Left hindlimb (tissue), 1 donor: ENCODE data around the gene TRABD2B.

ENCODE experiments used
- DNase-seq: peaks from one replicate; pipeline ENCODE4 v3.0.0-alpha.2; 2018

Gene TRABD2B

DNA sequence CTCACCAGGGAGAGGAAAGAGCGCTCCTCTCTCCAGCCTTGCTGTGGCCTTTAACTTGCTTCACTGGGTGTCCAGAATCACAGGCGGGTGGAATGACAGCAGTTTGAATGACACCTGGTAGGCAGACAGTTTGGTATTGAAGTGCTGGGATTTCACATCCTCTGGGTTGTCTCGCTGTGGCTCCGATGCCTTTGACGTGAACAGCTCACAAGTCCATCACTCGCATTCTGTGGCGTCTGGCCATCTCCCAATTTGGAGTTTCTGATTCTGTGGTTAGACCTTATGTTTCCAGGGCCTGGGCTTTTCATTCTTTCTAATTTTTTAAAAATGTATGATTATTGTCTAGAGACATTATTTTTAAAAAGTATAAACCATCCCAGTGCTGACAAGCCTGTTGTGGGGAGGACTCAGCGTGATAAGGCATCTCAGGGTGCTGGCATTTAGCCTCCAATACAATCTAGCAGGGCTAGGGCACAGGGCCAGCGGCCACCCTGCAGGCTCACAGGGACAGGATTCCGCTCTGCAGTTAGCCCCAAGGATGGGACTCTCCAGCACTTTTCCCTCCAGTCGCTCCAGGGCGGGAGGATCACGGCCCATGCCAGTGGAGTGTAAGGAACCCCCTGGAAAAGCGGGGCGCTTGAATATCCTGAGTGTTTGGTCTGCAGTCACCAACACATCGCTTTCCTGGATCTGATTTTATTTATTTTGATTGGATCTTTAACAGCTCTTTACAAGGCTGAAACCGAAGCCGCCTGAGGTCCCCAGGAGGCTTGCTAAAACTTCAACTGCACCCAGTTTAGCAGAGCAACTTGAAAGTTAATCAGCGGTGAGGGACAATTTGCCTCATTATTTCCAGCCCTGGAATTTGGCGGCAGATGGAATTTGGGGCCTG is 178.3 kb downstream of the TRABD2B start:
- DNase-seq = peak; percentile 32

DNA sequence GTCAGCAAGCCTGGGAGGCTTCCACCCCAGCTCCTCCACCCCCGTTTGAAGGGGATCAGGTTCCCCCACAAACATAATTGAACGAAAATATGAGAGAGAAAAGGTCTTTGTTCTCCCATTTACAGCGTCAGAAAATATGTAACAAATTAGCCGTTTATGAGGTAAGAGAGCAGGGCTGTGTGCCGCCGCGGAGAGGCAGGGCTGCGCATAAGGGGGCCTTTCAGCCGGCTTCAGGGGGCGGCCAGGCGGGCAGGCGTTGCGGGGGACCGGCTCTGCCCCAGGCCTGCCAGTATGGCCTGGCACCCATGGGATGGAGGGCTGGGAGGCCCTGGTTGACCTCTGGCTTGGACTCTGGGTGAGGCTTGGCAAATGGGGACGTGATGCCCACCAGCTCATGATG is 179.3 kb downstream of the TRABD2B start:
- DNase-seq = peak; percentile 26

DNA sequence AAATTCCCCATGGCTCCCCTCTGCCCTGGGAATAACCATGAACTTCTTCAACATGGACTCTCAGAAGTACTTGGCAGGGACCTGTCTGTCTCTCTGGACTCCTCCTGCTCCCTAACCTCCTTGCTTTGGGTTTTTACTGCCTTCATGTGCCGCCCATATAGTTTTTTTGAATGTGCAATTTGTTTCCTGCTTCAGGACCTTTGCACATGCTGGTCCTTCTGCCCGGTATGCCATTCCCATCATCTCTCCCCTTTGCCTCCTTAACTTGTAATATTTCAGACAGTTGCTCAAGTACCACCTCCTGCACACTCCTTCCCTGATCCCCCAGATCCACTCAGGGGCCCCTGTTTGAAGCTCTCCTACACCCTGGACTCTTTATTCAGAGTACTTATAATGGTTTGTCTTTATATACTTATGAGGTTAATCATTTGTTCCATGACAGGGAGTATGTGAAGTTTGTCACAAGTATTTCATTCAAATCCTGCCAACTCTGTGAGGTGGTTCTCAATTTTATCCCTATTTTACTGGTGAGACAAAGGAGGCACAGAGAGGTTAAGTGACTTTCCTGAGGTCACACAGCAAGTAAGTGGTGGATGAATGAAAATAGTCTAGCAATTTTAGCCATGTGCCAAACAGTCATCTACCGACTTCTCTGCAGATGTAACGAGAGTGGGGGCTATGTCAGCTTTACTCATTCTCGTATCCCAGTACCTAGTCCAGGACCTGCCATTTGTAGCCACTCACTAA is 180.7 kb downstream of the TRABD2B start:
- DNase-seq = no peak

DNA sequence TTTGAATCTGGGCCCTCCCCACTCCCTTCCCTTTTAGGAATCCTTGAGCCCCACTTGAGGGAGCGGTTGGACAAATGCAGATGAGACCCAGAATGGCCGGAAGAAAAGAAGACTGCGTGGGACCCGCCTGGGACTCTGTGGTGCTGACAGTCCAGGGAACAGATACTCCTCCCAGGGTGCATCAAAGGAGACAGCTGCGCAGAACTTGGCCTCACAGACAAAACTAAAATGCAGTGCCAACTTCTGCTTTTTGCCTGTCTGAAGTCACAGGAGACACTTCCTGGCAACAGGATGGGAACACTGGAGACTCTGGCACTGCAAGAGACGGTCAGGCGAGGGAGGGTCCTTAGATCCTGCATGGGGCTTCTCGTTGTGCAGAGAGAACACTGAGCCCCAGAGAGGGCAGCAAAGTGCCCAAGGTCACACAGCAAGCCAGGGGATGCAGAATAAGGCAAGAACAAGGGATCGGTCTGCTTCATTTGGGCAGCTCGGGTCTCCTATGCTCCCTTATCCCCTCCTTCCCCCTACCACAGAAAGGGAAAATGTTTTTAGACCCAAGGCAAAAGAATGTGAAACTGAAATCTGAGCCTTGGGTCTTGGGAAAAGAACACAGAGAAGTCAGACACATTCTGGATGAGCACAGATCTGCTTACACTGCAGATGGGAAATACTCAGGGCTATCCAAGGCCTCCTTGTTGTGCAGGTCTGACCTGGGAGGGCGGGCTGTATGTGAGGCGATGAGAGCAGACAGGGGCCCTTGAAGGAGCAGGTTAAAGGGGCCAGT is 182.4 kb downstream of the TRABD2B start:
- peak; percentile 64 for DNase-seq

- DNase-seq = no peak
Measured at GRCh38 chr1:47813970-47814369, 183.2 kb downstream of the TRABD2B start.

DNA sequence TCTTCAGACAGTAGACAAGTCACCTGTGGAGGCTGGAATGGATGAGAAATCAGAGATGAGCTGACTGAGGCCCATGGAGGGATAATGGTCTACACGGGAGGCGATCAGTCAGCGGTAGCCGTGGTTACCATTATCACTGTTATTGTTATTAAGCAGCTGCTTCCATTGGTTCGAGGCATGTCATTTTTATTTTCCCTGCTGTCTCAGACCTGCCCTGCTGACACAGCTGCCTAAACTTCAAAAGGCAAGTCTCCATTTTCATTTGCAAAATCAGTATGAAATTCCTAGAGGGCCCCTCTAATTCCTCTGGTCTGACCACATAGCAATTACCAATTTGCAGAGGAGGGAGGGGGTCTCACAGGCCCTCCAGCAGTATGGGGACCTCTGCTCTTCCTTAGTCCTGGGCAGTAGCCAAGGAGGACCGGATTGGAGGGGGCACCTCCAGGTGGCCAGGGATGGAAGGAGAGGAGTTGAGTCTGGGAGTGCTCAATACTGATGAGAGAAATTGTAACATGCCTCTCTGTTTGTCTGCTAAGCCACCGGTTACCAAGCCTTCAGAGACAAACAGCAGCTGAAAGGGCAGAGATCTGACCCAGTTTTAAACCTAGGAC is 184.2 kb downstream of the TRABD2B start:
- peak; percentile 35 for DNase-seq

DNA sequence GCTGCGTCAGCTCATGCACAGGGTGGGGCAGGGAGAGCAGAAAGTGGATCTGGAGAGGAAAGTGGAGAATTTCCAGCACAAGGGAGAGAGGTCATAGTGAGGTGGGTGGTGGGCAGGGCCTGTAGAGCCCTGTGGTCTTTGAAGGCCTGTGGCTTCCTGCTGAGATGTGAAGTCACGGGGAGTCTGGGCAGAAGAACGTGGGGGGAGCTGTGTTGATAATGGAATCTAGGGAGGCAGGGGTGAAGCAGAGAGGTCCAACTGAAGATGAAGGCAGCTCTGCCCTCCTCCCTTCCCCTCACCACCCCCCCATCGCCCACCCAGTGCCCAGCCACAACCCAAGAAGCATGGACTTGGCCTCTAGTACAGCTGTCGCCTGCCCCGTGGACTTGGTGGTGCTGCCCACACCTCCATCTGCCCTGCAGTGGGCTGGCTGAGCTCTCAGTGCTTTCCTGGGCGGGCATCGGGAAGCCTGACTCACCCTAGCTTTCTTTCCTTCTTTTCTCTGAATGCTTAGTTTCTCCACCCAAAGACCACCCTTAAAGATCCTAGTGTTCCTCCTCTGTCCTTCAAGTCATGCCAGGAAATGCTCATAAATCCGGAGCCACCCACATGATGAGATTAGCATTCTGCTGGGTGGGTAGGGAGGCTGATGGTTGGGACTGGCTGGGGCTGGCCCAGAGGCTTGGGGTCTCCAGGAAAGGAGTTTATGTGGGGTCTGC is 186.1 kb downstream of the TRABD2B start:
- DNase-seq = peak; percentile 10

DNA sequence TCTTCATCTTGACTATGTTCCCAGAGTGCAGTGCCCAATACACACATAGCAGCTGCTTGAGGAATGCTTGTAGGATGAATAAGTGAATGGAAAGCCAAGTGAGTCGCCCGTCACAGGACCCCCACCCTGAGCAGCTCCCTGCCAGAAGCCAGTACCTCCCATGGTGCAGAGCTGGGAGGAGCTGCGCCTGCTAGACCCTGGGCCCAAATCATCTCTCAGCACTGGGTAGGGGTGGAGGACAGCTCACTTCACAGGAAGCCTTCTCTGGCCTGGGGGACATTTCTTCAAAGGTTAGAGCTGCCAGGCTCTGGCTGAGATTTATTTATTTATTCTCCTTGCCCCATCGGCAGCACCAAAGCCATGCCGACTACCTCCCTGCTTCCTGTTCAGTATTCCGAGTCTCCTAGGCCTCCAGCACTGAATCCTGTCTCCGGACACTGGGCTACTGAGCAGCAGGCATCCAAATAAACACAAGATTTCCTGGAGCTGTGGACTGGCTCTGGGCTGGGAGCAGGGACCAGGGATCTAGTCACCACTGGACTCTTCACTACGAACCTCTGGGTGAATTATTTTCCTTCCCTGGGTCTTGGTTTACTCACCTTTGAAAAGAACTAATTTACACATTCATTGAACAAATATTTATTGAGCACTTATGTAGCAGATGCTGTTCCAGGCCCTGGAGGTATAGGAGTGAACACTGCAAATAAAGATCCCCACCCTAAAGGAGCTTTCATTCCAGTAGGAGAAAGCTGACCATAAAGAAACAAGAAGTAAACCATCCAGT is 187.7 kb downstream of the TRABD2B start:
- no peak for DNase-seq

DNA sequence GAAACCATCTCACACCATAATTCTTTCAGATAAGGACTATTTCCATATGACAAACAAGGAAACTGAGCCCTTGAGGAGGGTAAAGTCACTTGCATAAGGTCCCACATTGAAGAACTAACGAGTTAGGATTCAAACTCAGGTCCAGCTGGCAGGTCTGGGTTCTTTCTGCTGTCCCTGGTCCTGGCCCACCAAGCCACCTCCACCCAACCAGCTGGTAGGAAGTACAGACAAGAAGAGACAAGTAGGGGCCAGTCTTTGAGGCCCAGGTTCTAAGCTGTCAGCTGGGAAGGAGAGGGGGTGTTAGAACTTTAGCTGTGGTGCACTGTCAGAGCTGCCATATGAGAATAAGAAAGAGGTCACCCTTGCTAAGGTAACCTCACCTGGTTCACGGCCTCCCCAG is 188.6 kb downstream of the TRABD2B start:
- no peak for DNase-seq

DNA sequence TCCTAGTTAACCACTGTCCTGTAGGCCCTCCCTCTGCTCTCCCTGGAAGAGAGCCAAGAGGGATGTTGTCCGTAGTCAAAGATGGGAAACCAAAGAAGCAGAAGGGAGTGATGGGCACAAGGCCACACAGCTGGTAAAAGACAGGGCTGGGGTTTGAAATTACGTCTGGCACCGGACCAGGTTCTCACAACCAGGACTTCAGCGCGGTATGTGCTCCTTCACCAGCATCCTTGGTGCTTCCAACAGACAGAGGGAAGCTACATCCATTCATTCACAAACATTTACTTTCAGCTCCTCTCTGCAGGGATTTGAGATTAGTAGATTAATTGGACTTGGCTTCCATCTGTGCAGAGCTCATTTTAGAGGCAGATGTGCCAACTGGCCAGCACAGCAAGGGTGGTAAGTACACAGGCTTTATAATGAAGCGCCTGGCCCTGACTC is 191.2 kb downstream of the TRABD2B start:
- peak; percentile 71 for DNase-seq

- no peak for DNase-seq
Measured at GRCh38 chr1:47805018-47805417, 192.2 kb downstream of the TRABD2B start.

DNA sequence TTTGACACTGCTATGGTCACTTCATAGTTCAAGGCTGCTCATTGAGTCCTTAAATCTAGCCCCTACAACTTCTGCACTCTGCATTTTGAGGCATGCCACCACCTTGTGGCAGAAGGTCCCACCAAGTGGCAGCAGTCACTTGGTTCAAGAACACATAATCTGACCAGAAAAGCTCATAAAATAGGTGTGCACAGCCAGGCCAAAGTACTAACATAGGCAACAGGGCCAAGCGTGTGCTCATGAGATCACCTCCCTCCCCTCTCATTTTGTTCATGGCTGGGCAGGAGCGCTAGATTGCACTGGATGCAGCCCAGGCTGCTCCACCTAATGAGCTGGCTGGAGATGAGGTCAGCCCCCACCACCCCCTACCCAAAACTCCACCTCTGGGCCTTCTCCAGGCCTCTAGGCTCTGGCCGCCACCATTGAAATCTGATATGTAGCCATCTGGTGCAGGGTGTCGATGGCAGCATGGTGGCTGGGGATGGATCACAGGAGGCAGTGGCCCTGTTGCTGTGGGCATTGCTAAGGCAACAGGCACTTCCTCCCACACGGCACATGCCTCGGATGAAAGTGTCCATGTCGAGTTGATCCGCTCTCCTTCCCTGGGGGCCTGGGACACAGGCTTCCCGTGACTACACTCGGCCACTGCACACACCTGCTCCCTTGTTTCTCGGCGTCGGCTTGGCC is 193.2 kb downstream of the TRABD2B start:
- peak; percentile 77 for DNase-seq

DNA sequence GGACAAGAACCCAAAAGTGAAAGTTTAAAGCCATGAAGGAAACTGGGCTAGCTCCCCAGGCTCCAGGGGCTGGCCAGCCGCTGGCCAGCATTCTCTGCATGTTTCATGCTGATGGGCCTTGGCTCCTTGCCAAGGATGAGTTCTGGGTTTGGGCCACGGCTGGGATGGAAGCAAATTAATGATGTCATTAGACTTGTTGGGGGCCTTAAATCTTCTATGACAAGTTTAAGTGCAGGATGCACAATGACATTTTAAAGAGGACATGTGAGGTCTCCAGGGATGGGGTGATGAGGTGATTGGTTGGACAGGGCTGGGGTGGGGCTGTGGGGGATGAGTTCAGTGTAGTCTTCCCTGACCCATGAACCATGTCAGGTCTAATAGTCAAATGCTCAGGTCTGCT is 199.6 kb downstream of the TRABD2B start:
- DNase-seq = no peak

- DNase-seq = no peak
Measured at GRCh38 chr1:47796626-47797025, 200.6 kb downstream of the TRABD2B start.

DNA sequence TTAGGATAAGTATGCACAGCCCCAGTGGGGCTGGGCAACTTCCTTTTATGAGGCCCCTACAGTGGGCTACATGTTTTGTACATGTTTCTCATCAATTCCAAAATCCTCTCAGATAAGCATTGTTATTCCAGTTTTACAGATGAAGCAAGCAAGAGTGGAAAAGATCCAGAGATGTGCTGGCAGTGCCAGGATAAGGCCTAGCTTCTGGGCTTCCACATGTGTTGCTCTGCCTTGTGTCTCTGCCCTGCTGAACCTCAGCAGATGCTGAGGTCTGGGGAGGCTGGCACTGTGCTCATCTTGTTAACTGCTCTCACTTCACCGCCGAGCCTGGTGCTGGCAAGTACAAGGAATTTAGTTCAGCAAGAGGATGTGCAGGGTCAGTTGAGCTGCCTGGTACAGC is 202.1 kb downstream of the TRABD2B start:
- DNase-seq = no peak

DNA sequence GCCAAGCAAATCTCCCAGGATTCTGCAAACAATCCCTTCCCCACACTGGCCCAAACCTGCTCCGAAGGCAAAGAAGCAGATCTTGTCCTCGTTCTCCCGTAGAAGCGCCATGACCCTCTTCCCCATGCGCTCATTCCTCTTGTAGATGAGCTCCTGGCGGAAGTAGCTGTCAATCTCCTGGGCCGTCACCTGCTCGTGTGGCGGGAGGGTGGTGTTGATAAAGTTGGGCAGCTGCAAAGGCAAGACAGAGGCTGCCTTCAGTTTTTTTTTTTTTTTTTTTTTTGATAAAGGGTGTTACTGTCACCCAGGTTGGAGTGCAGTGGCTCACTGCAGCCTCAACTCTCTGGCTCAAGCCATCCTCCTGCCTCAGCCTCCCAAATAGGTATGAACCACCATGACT is 202.7 kb downstream of the TRABD2B start:
- DNase-seq = no peak

DNA sequence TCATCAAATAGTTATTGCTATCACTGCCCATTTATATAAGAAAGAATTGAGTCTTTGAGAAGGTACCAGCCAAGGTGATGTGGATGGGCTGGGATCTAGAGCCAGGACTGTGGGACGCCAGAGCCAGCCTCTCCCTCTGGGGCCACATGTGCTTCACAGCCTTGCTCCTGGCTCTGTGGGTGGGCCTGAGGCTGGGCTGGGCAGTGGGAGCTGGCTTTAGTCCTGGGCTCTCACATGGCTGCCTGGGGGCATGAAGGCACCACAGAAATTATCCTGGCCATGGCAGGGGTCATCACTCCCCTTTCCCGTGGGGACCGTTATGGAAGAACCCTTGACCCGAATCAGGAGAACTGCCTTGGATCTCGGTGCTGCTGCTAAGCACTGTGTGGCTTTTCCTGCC is 203.1 kb downstream of the TRABD2B start:
- no peak for DNase-seq

- no peak for DNase-seq
Measured at GRCh38 chr1:47793563-47793962, 203.6 kb downstream of the TRABD2B start.

- DNase-seq = no peak
Measured at GRCh38 chr1:47792779-47793178, 204.4 kb downstream of the TRABD2B start.

GRCh38 chr1:47791879-47792608 is 205.1 kb downstream of the TRABD2B start:
- DNase-seq = no peak
